A549 (cell line): Measurements from ENCODE around the gene MAMDC4.
"Not testable (repeated sequence)": the region's sequence is repeated elsewhere in the genome, so short reads cannot be mapped to it uniquely, and the experiment has no call there.

ENCODE experiments used
- BCL3 ChIP-seq: fragments of >200 bp; sonication (Bioruptor Twin); formaldehyde crosslinking; IDR thresholded peaks from 3 replicates; pipeline ENCODE4 v1.6.1; 2016
- BHLHE40 ChIP-seq: IDR thresholded peaks from 2 replicates; pipeline ENCODE4 v1.6.1; 2012; ENCODE audit warnings: low read depth, low read length, inconsistent platforms
- CEBPB ChIP-seq, 2 experiments: fragments of >200 bp in 1 of 2; sonication (Bioruptor Twin) in 1 of 2; formaldehyde crosslinking in 1 of 2; IDR thresholded peaks; 2 replicates each; pipeline ENCODE4 v1.6.1; 2012 to 2016
- CTCF ChIP-seq: fragments of >200 bp; sonication (Bioruptor Twin); formaldehyde crosslinking; IDR thresholded peaks from 3 replicates; pipeline ENCODE4 v1.5.1; 2016
- EP300 ChIP-seq, 2 experiments: fragments of >200 bp; sonication (Bioruptor Twin); formaldehyde crosslinking; IDR thresholded peaks; 2 replicates in 1 of 2; 3 replicates in 1 of 2; pipeline ENCODE4 v1.6.1; 2016 to 2017
- FOSL2 ChIP-seq, 2 experiments: fragments of 450-650 bp in 1 of 2; fragments of >200 bp in 1 of 2; sonication (Bioruptor Twin) in 1 of 2; formaldehyde crosslinking; IDR thresholded peaks; 2 replicates each; pipeline versions ENCODE4 v1.5.0 to v1.6.1; 2016 to 2020; ENCODE audit warnings: mild to moderate bottlenecking in 1 of 2, moderate library complexity in 1 of 2
- HDAC2 ChIP-seq: fragments of 200-600 bp; sonication (generic); IDR thresholded peaks from 2 replicates; pipeline ENCODE4 v1.6.1; 2016
- HMGXB4 ChIP-seq: fragments of 250-450 bp; sonication (Bioruptor Pico); IDR thresholded peaks from 2 replicates; pipeline ENCODE4 v1.5.0; 2021; ENCODE audit warnings: mild to moderate bottlenecking, moderate library complexity, borderline replicate concordance
- MYC ChIP-seq: IDR thresholded peaks from 2 replicates; pipeline ENCODE4 v1.6.1; 2012; ENCODE audit warnings: mild to moderate bottlenecking, inconsistent platforms, low read length, improper control_type of control experiment, borderline replicate concordance
- POLR2A ChIP-seq: IDR thresholded peaks from 2 replicates; pipeline ENCODE4 v1.6.1; 2012; ENCODE audit warnings: mild to moderate bottlenecking, low read length

- TF ChIP-seq FOSL2 (IDR thresholded peaks at IDR 0.05); FOSL2 (CRISPR knock-in tag; IDR thresholded peaks at IDR 0.05); HMGXB4 (CRISPR knock-in tag); BHLHE40; EP300 (IDR thresholded peaks at IDR 0.05); POLR2A; BCL3; MYC; HDAC2; CEBPB (IDR thresholded peaks at IDR 0.05): not testable (repeated sequence)
- peak; percentile 72 for TF ChIP-seq CTCF
Measured at GRCh38 chr9:136842380-136842948, 9.7 kb upstream of the MAMDC4 start, which contains the start of gene AJM1.
